ENCODE results near the gene SMYD3.
"Not testable (repeated sequence)": the region's sequence is repeated elsewhere in the genome, so short reads cannot be mapped to it uniquely, and the experiment has no call there.

SMYD3 gene

DNA sequence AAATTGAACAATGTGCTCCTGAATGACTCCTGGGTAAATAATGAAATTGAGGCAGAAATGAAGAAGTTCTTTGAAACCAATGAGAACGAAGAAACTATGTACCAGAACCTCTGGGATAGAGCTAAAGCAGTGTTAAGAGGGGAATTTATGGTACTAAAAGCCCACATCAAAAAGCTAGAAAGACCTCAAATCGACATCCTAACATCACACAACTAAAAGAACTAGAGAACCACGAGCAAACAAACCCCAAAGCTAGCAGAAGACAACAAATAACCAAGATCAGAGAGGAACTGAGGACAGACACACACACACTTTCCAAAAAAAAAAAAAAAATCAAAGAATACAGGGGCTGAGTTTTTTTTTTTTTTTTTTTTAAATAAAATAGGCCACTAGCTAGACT is 564.2 kb downstream of the SMYD3 start:
- H3K36me3 Mint-ChIP-seq: peaks cover 11% of the 10 kb centered on the region
- H3K4me1 Mint-ChIP-seq: peaks cover 3% of the 10 kb centered on the region
- no peak for DNase-seq (ENCODE audit: low spot score in 2 of 2)
- no peak overlapping the region for H3K4me3 Mint-ChIP-seq
- H3K27me3 Mint-ChIP-seq: no peaks in the 10 kb centered on the region
- peaks cover 3% of the 10 kb centered on the region for H3K9me3 Mint-ChIP-seq
- H3K27ac Mint-ChIP-seq: no peak overlapping the region
- no peak for ATAC-seq (ENCODE audit: low read depth)

- H3K36me3 Mint-ChIP-seq: peaks cover 11% of the 10 kb centered on the region
- not testable (repeated sequence) for DNase-seq (ENCODE audit: low spot score in 2 of 2)
These were observed 565.3 kb downstream of the SMYD3 start for GRCh38 chr1:245941771-245942170.

GRCh38 chr1:245939756-245940345 is 567.2 kb downstream of the SMYD3 start:
- Mint-ChIP-seq H3K4me1 (peaks cover 3% of the 10 kb centered on the region), H3K27me3 (no peaks in the 10 kb centered on the region), H3K36me3 (peaks cover 6% of the 10 kb centered on the region), H3K27ac (no peak overlapping the region), H3K9me3 (peaks cover 3% of the 10 kb centered on the region), H3K4me3 (no peak overlapping the region)
- ATAC-seq (ENCODE audit: low read depth) (no peak), DNase-seq (ENCODE audit: low spot score in 2 of 2) (no peak)

More at GRCh38 chr1:245941771-245942170, 565.3 kb downstream of the SMYD3 start:
- not testable (repeated sequence) for H3K27ac Mint-ChIP-seq; H3K4me1 Mint-ChIP-seq; ATAC-seq (ENCODE audit: low read depth); H3K27me3 Mint-ChIP-seq; H3K4me3 Mint-ChIP-seq; H3K9me3 Mint-ChIP-seq

DNA sequence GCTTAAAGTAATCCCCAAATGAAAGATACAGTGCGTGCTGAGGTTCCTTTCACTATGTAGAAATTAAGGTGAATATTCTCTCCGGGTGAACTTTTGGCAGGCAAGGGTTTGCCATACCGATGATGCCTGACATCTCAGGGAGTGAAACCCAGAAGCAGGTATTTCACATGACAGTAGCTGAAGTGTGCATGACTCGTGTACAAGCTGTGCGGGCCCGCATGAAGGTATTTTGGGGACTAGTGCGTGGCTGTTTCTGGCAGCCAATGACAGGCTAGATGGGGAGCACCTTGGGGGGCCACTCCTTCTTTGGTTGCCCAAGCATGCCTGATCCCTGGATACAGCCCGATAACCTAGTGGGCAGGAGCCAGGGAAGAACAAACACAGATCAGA is 569.0 kb downstream of the SMYD3 start:
- H3K36me3 Mint-ChIP-seq: peaks cover 4% of the 10 kb centered on the region
- no peak overlapping the region for H3K4me3 Mint-ChIP-seq
- H3K9me3 Mint-ChIP-seq: no peaks in the 10 kb centered on the region
- H3K27ac Mint-ChIP-seq: peak overlapping the region; percentile 66
- no peak for ATAC-seq (ENCODE audit: low read depth)
- H3K4me1 Mint-ChIP-seq: peaks cover 3% of the 10 kb centered on the region
- DNase-seq (ENCODE audit: low spot score in 2 of 2): no peak
- no peaks in the 10 kb centered on the region for H3K27me3 Mint-ChIP-seq

GRCh38 chr1:245937316-245938045 is 569.6 kb downstream of the SMYD3 start:
- H3K36me3 Mint-ChIP-seq: peaks cover 2% of the 10 kb centered on the region
- DNase-seq (ENCODE audit: low spot score in 2 of 2): no peak
- H3K27ac Mint-ChIP-seq: peak overlapping the region; percentile 66
- H3K9me3 Mint-ChIP-seq: no peaks in the 10 kb centered on the region
- ATAC-seq (ENCODE audit: low read depth): no peak
- H3K4me3 Mint-ChIP-seq: no peak overlapping the region
- no peaks in the 10 kb centered on the region for H3K27me3 Mint-ChIP-seq
- no peaks in the 10 kb centered on the region for H3K4me1 Mint-ChIP-seq

DNA sequence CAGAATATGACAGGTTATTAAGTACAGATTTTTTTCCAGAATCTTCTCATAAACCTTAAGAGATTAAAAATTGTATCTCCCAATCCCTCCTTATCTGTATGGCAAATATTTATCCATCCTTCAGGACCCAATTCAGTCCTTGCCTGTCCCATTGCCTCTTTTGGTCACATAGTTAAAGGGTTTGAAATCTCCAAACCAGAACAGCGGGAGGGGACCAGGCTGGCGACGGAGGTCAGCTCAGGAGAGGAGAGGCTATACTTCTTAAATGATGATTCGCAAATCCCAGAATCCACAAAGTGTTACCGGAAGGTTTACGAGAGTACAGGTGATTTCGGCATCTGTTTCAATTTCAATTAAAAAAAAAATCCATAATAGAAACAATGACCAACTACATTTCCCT is 572.7 kb downstream of the SMYD3 start:
- ATAC-seq (ENCODE audit: low read depth): no peak
- H3K27ac Mint-ChIP-seq: no peak overlapping the region
- no peaks in the 10 kb centered on the region for H3K27me3 Mint-ChIP-seq
- H3K4me3 Mint-ChIP-seq: no peak overlapping the region
- no peaks in the 10 kb centered on the region for H3K4me1 Mint-ChIP-seq
- no peak for DNase-seq (ENCODE audit: low spot score in 2 of 2)
- H3K36me3 Mint-ChIP-seq: peaks cover 13% of the 10 kb centered on the region
- no peaks in the 10 kb centered on the region for H3K9me3 Mint-ChIP-seq

DNA sequence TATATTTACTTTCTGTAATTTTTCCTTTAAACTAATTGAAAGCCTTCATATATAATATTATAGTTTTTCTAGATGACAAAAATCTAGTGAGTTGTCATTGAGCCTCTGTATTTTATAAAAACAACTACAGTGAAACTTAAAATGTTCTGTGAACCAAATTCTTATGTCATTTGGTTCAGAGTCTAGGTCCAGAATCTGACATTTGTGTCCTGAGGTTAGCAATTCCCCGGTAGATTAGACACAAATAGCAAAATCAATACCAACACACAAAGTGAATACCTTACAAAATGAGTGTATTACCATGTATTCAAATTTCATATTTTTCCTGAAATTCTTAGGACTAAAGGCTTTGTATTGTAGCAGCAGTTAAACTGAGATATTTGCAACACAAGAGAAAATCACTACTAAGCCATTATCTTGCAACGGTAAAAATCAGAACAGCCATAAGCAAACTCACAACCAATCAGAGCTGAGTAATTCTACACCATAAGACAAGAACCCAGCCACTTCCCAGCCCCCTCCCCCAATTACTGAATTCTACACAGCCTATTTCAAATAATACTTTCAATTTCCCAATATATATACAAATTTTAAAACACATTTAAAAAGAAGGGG is 573.5 kb downstream of the SMYD3 start:
- no peak overlapping the region for H3K27ac Mint-ChIP-seq
- no peak for DNase-seq (ENCODE audit: low spot score in 2 of 2)
- no peak overlapping the region for H3K4me3 Mint-ChIP-seq
- no peaks in the 10 kb centered on the region for H3K9me3 Mint-ChIP-seq
- H3K4me1 Mint-ChIP-seq: no peaks in the 10 kb centered on the region
- no peaks in the 10 kb centered on the region for H3K27me3 Mint-ChIP-seq
- H3K36me3 Mint-ChIP-seq: peaks cover 18% of the 10 kb centered on the region
- no peak for ATAC-seq (ENCODE audit: low read depth)

- no peak for DNase-seq (ENCODE audit: low spot score in 2 of 2)
- Mint-ChIP-seq H3K9me3 (no peaks in the 10 kb centered on the region), H3K4me1 (no peaks in the 10 kb centered on the region), H3K27me3 (no peaks in the 10 kb centered on the region), H3K4me3 (no peak overlapping the region), H3K27ac (no peak overlapping the region), H3K36me3 (peaks cover 23% of the 10 kb centered on the region)
- no peak for ATAC-seq (ENCODE audit: low read depth)
These were observed 574.6 kb downstream of the SMYD3 start for GRCh38 chr1:245932302-245932972.

DNA sequence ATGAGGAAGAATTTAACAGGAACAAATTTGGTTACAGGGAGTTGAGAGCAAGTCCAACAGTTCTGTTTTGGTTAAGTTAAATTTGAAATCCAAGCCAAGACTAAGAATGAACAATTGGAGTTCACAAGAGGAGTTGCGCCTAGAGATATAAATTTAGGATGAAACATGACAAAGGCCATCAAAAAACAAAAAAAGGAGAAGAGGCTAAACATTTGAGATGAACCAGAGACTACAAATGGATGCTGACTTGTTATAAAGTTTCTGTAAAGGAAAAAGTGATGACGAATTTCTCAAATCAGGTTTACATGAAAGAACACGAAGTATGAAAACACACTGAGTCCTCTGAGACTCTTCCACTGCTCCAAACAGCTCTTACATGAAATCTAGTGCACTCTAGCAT is 575.6 kb downstream of the SMYD3 start:
- peaks cover 24% of the 10 kb centered on the region for H3K36me3 Mint-ChIP-seq
- H3K27me3 Mint-ChIP-seq: no peaks in the 10 kb centered on the region
- DNase-seq (ENCODE audit: low spot score in 2 of 2) (no peak), ATAC-seq (ENCODE audit: low read depth) (no peak)
- no peaks in the 10 kb centered on the region for H3K9me3 Mint-ChIP-seq
- H3K4me1 Mint-ChIP-seq: no peaks in the 10 kb centered on the region
- no peak overlapping the region for H3K4me3 Mint-ChIP-seq
- H3K27ac Mint-ChIP-seq: no peak overlapping the region

- peaks cover 37% of the 10 kb centered on the region for H3K36me3 Mint-ChIP-seq
- no peak for DNase-seq (ENCODE audit: low spot score in 2 of 2)
- H3K4me3 Mint-ChIP-seq: no peak overlapping the region
- H3K4me1 Mint-ChIP-seq: no peaks in the 10 kb centered on the region
- H3K27me3 Mint-ChIP-seq: no peaks in the 10 kb centered on the region
- no peak overlapping the region for H3K27ac Mint-ChIP-seq
- ATAC-seq (ENCODE audit: low read depth): no peak
- H3K9me3 Mint-ChIP-seq: no peaks in the 10 kb centered on the region
These were observed 577.9 kb downstream of the SMYD3 start for GRCh38 chr1:245929224-245929623.

DNA sequence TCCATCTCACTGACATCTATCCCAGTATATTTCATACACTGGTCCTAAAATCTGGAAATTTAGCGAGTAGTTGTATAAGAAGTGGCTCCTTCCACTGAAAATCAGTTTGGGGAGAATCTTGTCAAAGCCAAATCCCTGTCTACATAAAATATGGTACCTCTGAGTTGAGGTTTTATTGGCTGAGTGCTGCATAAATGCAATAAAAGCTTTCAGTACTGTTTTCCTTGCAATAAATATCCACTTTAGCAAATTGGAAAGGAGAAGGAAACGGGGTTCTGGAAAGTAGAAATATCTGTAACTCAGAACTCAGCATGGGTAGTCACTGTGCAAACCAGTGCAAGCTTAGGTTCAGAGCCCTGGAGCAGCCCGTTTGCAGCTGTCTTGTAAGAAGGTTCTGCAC is 580.2 kb downstream of the SMYD3 start:
- no peak overlapping the region for H3K4me3 Mint-ChIP-seq
- H3K9me3 Mint-ChIP-seq: no peaks in the 10 kb centered on the region
- no peak for DNase-seq (ENCODE audit: low spot score in 2 of 2)
- no peak for ATAC-seq (ENCODE audit: low read depth)
- H3K36me3 Mint-ChIP-seq: peaks cover 42% of the 10 kb centered on the region
- H3K27me3 Mint-ChIP-seq: no peaks in the 10 kb centered on the region
- no peaks in the 10 kb centered on the region for H3K4me1 Mint-ChIP-seq
- H3K27ac Mint-ChIP-seq: no peak overlapping the region

- peaks cover 1% of the 10 kb centered on the region for H3K9me3 Mint-ChIP-seq
- H3K27ac Mint-ChIP-seq: no peak overlapping the region
- ATAC-seq (ENCODE audit: low read depth) (no peak), DNase-seq (ENCODE audit: low spot score in 2 of 2) (no peak)
- no peak overlapping the region for H3K4me3 Mint-ChIP-seq
- H3K4me1 Mint-ChIP-seq: no peaks in the 10 kb centered on the region
- H3K27me3 Mint-ChIP-seq: no peaks in the 10 kb centered on the region
- peaks cover 26% of the 10 kb centered on the region for H3K36me3 Mint-ChIP-seq
These were observed 583.9 kb downstream of the SMYD3 start for GRCh38 chr1:245923215-245923614.

DNA sequence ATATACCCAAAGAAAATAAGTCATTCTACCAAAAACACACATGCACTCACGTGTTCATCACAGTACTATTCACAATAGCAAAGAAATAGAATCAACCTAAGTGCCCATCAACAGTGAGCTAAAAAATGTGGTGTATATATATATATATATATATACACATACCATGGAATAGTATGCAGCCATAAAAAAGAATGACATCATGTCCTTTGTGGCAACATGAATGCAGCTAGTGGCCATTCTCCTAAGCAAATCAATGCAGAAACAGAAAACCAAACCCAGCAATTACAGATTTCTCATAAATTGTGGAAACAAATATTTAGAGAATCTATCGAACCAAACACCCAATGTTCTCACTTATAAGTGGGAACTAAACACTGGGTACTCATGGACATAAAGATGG is 585.7 kb downstream of the SMYD3 start:
- no peaks in the 10 kb centered on the region for H3K4me1 Mint-ChIP-seq
- peaks cover 22% of the 10 kb centered on the region for H3K36me3 Mint-ChIP-seq
- H3K9me3 Mint-ChIP-seq: peaks cover 1% of the 10 kb centered on the region
- no peaks in the 10 kb centered on the region for H3K27me3 Mint-ChIP-seq
- H3K4me3 Mint-ChIP-seq: no peak overlapping the region
- H3K27ac Mint-ChIP-seq: no peak overlapping the region
- no peak for DNase-seq (ENCODE audit: low spot score in 2 of 2)
- no peak for ATAC-seq (ENCODE audit: low read depth)

- DNase-seq (ENCODE audit: low spot score in 2 of 2) (no peak), ATAC-seq (ENCODE audit: low read depth) (no peak)
- Mint-ChIP-seq H3K4me3 (no peak overlapping the region), H3K36me3 (peaks cover 21% of the 10 kb centered on the region), H3K27ac (no peak overlapping the region), H3K4me1 (no peaks in the 10 kb centered on the region), H3K9me3 (peaks cover 7% of the 10 kb centered on the region), H3K27me3 (no peaks in the 10 kb centered on the region)
These were observed 589.7 kb downstream of the SMYD3 start for GRCh38 chr1:245917403-245917802.
